Neutrophil (primary cell): Measurements from ENCODE around the gene UCKL1.

Experiments
- H3K27ac ChIP-seq: fragments of 200-600 bp; sonication (generic); 2 replicates; pipeline ENCODE4 v1.5.1; 2016; ENCODE audit warnings: mild to moderate bottlenecking, moderate library complexity
- H3K27me3 ChIP-seq: fragments of 200-600 bp; sonication (generic); 2 replicates; pipeline ENCODE4 v1.6.0; 2016; ENCODE audit warnings: mild to moderate bottlenecking
- H3K36me3 ChIP-seq: fragments of 200-600 bp; sonication (generic); 2 replicates; pipeline ENCODE4 v1.5.1; 2017
- H3K4me1 ChIP-seq, 2 experiments: fragments of 200-600 bp in 1 of 2; sonication (generic) in 1 of 2; 1 replicate in 1 of 2; 2 replicates in 1 of 2; pipeline versions ENCODE4 v1.5.1 to v1.6.1; 2013 to 2016; ENCODE audit warnings: low read depth in 1 of 2, low read length in 1 of 2, mild to moderate bottlenecking in 1 of 2, moderate library complexity in 1 of 2; ENCODE audit not compliant: control insufficient read depth in 1 of 2, insufficient read depth in 1 of 2
- H3K4me3 ChIP-seq, 2 experiments: fragments of 200-600 bp in 1 of 2; sonication (generic) in 1 of 2; 1 replicate in 1 of 2; 2 replicates in 1 of 2; pipeline ENCODE4 v1.5.1; 2013 to 2016; ENCODE audit warnings: low read depth in 1 of 2, low read length in 1 of 2, mild to moderate bottlenecking in 1 of 2, moderate library complexity in 1 of 2
- H3K9me3 ChIP-seq: fragments of 200-600 bp; sonication (generic); 2 replicates; pipeline ENCODE4 v1.5.1; 2016
- CTCF ChIP-seq: fragments of 200-600 bp; sonication (generic); IDR thresholded peaks from 2 replicates; pipeline ENCODE4 v1.5.1; 2016; ENCODE audit warnings: antibody characterized with exemption

UCKL1 gene

GRCh38 chr20:63929071-63929470, 27.1 kb downstream of the UCKL1 start:
- Histone ChIP-seq H3K4me3 (no peak overlapping the region), H3K27me3 (no peaks in the 10 kb centered on the region), H3K4me1 (no peaks in the 10 kb centered on the region), H3K27ac (no peak overlapping the region), H3K36me3 (peaks cover 87% of the 10 kb centered on the region), H3K9me3 (no peaks in the 10 kb centered on the region)
- TF ChIP-seq CTCF: no peak

GRCh38 chr20:63926298-63926697, 29.9 kb downstream of the UCKL1 start:
- TF ChIP-seq CTCF: no peak
- Histone ChIP-seq H3K27ac (peak overlapping the region; percentile 27), H3K4me1 (no peaks in the 10 kb centered on the region), H3K9me3 (no peaks in the 10 kb centered on the region), H3K27me3 (no peaks in the 10 kb centered on the region), H3K4me3 (no peak overlapping the region), H3K36me3 (peaks cover 76% of the 10 kb centered on the region)

- H3K4me1 ChIP-seq: no peaks in the 10 kb centered on the region
- peaks cover 76% of the 10 kb centered on the region for H3K36me3 ChIP-seq
- no peak overlapping the region for H3K27ac ChIP-seq
- H3K9me3 ChIP-seq: no peaks in the 10 kb centered on the region
- no peaks in the 10 kb centered on the region for H3K27me3 ChIP-seq
- no peak for TF ChIP-seq CTCF
- no peak overlapping the region for H3K4me3 ChIP-seq
Observed at GRCh38 chr20:63924241-63924640, 32.0 kb downstream of the UCKL1 start.

GRCh38 chr20:63923651-63924050, 32.6 kb downstream of the UCKL1 start:
- H3K9me3 ChIP-seq: no peaks in the 10 kb centered on the region
- H3K4me1 ChIP-seq: no peaks in the 10 kb centered on the region
- H3K4me3 ChIP-seq: no peak overlapping the region
- peak overlapping the region; percentile 42 for H3K27ac ChIP-seq
- H3K36me3 ChIP-seq: peaks cover 76% of the 10 kb centered on the region
- TF ChIP-seq CTCF: no peak
- no peaks in the 10 kb centered on the region for H3K27me3 ChIP-seq

GRCh38 chr20:63920226-63920625, 36.0 kb downstream of the UCKL1 start:
- H3K4me3 ChIP-seq: no peak overlapping the region
- H3K4me1 ChIP-seq: no peaks in the 10 kb centered on the region
- no peak for TF ChIP-seq CTCF
- no peaks in the 10 kb centered on the region for H3K9me3 ChIP-seq
- no peaks in the 10 kb centered on the region for H3K27me3 ChIP-seq
- no peak overlapping the region for H3K27ac ChIP-seq
- peaks cover 71% of the 10 kb centered on the region for H3K36me3 ChIP-seq

- Histone ChIP-seq H3K4me1 (peaks cover under 1 to 3% of the 10 kb centered on the region in 2 experiments), H3K9me3 (no peaks in the 10 kb centered on the region), H3K4me3 (no peak overlapping the region), H3K27me3 (no peaks in the 10 kb centered on the region), H3K27ac (no peak overlapping the region), H3K36me3 (peaks cover 64% of the 10 kb centered on the region)
- TF ChIP-seq CTCF: no peak
Observed at GRCh38 chr20:63919130-63919529, 37.1 kb downstream of the UCKL1 start.
